HEK293T (cell line): Measurements from ENCODE around the gene ACOT7.

Experiments
- CTBP1 ChIP-seq: fragments of 450-650 bp; IDR thresholded peaks from 2 replicates; pipeline ENCODE4 v1.6.1; 2016; ENCODE audit warnings: borderline replicate concordance
- ELF4 ChIP-seq: fragments of 450-650 bp; IDR thresholded peaks from 2 replicates; pipeline ENCODE4 v1.6.1; 2017; ENCODE audit warnings: antibody characterized with exemption
- FOXA1 ChIP-seq: fragments of 450-650 bp; IDR thresholded peaks from 2 replicates; pipeline ENCODE4 v1.6.1; 2016; ENCODE audit warnings: mild to moderate bottlenecking
- FOXM1 ChIP-seq: fragments of 450-650 bp; IDR thresholded peaks from 2 replicates; pipeline ENCODE4 v1.6.1; 2017; ENCODE audit warnings: mild to moderate bottlenecking, borderline replicate concordance
- SP1 ChIP-seq: fragments of 450-650 bp; IDR thresholded peaks from 2 replicates; pipeline ENCODE4 v1.6.1; 2017
- TARDBP ChIP-seq: fragments of 450-650 bp; IDR thresholded peaks from 2 replicates; pipeline ENCODE4 v1.6.1; 2016
- ZNF384 ChIP-seq: fragments of 450-650 bp; IDR thresholded peaks from 2 replicates; pipeline ENCODE4 v1.6.1; 2016

GRCh38 chr1:6243993-6244392, 149.6 kb downstream of the ACOT7 start, which contains the start of gene HES3:
- no peak for TF ChIP-seq TARDBP
- no peak for TF ChIP-seq FOXM1
- TF ChIP-seq CTBP1 = no peak
- no peak for TF ChIP-seq ZNF384
- TF ChIP-seq ELF4 = no peak
- TF ChIP-seq FOXA1 = no peak
- TF ChIP-seq SP1 = no peak
